Stimulated activated CD8-positive, alpha-beta memory T cell treated with anti-CD3 and anti-CD28 coated beads, Interleukin-4, amount 100 ng/mL, for 4 hours (primary cell): ENCODE data around the gene RER1.

Source experiments
- DNase-seq, 2 donors: peaks; one replicate each; pipeline ENCODE4 v3.0.0-alpha.2; 2020; ENCODE audit warnings: low read depth in 2 of 2, low spot score in 1 of 2

Gene RER1

DNA sequence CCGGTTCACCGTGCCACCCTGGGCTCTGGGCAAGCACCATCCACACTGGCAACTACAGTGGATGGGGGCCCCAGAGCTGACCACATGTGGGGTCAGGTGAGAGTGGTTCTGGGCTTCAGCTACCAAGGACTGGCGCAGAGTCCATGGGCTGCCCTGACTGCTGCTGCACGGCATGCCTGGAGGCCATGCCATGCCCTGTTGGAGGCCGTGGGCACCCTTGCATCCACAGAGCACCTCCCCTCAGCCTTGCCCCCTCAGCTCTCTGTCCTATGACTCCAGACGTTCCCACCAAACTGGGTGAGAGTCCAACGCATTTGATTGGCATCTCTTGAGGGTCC, 15.7 kb upstream of the RER1 start:
- DNase-seq, result no peak

DNA sequence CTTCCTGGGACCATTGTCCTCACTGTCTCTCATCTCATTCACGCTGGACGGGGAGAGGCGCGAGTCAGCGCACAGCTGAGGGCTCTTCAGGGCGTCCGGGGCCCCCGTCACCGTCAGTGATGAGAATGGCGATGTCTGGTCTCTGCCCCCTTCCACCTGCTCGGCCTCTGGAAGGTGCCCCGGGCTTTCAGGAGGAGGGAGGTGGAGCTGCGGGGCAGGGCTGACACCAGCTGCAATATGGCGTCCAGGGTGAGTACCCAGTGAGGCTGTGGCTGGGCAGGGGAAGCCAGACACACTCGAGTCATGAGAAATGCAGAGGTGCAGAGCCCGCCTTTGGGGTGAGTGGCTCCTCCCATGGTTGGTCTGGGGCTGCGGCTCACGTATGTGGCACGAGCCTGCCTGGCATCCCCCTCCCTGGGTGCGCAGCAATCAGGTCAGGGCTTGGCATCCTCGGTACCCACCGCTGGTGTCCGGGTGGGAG, 15.3 kb upstream of the RER1 start:
- DNase-seq, result no peak

DNA sequence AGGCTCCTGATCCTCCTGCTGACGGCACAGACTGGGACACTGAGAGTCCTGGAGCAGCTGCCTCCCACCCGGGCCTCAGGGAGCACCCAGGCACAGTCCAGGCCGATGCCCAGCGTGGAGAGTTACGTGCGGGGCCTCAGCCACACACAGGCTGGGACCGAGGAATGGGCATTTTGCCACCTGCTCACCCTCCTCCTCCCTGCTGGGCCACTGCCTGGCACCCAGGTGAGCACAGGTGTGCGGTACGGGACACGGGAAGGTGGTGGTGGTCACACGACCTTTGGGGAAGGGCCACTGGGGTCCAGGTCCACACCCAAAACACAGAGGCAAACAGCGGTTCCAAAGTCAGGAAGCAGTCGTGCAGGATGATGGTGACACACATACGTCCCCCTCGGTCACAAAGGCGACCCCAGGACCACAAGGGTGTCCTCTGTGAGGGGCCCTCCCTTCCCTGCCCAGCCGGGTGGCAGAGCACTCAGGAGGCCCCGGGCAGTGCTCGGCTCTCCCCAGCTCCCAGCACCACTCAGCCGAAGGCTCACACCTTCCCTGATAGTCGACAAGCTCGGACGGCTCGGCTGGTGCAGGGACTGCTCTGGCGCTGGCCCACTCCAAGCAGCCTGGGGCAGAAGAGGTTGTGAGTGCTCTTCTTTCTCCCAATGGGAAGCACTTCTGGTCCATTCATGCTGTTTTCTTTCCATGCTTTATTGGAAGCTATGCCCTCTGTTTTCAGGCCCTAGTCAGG, 14.5 kb upstream of the RER1 start:
- no peak for DNase-seq

DNA sequence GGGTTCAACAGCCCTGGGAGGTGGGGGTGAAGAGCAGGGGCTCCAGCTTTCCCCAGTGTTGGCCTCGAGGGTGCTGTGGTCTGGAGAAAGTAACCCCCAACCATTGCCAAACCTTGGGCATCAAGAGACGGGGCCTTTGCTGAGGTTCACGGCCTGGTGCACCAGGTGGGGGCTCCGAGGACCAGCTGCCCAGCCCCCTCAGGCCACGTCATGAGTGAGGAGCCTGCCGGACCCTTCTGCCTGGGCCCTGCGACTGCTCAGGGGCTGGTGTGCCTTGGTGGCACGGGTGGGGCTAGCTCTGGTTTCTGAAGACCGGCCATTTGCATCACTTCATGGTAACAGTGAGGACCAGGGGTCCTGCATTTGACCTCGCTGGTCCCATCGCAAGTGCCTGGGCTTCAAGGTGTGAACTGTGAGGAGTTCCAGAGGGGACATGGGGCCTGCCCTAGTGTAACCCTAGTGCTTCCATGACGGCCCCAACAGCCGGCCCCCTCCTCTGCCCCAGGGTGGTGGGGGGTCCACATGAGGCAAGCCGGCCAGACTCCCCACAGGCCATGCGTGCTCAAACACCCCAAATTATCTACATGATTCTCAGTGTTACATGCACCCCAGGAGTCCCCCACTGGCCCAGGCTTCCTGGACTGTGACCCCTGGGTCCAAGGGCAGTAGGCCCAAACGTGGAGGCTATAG, 13.7 kb upstream of the RER1 start:
- no peak for DNase-seq

DNA sequence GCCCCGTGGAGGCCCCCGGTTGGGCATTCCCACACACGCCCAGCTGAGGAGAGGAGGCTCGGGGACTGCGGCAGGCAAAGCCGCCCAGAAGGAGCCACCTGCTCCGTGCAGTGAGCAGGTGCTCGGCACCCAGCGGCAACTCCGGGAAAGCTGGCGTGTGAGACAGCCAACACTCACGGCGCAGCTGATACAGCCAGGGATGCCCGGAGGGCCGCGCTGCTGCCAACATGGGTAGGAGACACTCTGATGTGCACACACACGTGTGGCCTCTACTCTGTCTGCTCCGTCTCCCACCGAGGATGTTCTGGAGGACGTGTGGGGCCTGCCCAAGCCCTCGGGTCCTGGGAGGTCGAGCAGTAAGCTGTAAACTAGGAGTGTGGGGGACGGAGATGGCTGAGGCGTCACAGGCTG, 13.2 kb upstream of the RER1 start:
- no peak for DNase-seq

DNA sequence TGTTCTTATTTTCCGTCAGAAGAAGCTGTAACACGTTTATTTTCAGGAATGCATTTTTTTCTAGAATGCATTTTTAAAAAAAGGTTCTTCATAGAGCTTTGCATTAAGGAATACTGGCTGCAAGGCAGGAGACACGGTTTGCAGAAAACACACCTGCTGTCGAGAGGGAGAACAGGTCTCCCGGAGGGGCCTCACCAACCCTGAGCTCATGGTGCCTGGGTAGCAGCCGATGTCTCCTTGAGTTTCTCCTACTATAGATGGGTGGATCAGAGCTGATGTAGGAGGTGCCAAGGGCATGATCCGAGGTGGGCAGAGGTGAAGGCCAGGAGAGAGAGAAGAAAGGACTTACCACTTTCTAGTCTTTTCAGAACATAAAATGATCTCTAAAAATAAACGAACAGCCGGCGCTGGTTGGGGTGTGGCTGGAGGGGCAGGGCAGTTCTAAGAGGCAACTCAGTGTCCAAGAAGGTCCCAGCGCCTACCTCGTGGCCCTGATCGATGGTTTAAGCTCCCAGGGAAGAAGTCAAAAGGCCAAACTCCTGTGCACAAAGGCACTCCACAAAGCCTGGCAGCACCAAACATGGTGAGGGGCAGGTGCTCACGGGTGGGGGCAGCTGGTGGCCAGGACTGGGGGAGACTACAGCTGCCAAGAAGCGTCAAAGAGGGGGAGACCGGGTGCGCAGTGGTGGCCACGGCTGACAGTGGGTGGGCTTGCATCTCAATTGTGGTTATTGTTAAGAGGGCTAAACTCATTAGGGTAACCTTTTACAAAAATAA, 12.5 kb upstream of the RER1 start:
- no peak for DNase-seq

DNA sequence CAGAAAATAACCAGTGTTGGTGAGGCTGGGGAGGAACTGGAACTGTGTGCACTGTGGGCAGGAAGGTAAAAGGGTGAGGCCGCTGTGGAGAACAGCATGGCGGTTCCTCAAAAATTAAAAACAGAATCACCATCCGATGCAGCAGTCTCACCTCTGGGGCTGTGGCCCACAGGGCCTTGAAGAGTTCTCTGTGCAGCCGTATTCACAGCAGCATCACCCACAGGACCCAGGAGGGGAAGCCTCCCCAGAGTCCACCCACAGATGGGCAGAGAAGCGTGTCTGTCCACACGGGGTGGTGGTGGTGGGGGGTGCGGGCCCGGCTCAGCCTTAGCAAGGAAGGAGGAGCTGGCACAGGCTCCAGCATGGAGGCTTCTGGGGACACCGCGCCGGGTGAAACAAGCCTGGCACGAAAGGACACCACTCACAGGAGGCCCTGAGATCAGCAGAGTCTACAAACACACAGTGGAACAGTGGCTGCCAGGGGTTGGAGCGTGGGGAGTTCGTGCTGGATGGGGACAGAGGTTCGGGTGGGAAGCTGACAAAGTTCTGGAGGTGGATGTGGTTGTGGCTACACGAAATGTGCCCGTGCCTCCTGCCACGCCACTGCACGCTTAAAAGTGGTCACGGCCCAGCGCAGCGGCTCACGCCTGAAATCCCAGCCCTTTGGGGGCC, 11.8 kb upstream of the RER1 start:
- DNase-seq, result no peak

DNA sequence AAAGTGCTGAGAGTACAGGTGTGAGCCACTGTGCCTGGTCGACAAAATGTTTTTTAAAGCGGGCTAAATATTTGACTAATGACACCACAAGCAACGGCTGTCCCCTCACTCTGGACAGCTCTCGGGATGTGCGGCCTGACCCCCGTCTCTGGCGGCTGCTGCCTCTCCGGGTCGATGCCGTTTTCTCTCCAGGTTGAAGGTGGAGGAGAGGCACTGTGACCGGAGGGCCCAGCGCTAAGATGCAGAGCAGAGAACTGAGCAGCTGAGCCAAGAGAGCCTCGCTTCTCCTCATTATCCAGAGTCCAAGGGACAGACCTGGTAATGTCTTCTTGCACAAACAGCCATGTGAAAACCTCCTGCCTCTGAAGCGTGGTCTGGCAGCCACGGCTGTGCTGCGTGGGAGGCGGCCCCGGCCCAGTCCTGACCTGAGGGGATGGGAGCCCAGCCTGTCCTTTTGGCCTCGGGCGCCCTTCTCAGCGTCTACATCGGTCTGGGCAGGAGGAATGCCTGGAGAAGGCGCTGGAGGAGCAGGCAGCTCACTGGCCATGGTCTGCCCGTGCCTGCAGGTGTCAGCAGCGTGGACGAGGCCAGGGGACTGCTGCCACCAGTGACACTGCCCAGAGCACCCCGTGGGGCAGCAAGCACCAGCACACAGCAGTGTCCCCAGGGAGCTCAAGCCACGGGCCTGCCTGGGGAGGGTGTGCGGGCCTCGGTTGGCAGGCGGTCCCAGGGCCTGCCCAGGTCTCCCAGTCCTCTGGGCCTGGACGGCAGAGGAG, 10.6 kb upstream of the RER1 start:
- no peak for DNase-seq

DNA sequence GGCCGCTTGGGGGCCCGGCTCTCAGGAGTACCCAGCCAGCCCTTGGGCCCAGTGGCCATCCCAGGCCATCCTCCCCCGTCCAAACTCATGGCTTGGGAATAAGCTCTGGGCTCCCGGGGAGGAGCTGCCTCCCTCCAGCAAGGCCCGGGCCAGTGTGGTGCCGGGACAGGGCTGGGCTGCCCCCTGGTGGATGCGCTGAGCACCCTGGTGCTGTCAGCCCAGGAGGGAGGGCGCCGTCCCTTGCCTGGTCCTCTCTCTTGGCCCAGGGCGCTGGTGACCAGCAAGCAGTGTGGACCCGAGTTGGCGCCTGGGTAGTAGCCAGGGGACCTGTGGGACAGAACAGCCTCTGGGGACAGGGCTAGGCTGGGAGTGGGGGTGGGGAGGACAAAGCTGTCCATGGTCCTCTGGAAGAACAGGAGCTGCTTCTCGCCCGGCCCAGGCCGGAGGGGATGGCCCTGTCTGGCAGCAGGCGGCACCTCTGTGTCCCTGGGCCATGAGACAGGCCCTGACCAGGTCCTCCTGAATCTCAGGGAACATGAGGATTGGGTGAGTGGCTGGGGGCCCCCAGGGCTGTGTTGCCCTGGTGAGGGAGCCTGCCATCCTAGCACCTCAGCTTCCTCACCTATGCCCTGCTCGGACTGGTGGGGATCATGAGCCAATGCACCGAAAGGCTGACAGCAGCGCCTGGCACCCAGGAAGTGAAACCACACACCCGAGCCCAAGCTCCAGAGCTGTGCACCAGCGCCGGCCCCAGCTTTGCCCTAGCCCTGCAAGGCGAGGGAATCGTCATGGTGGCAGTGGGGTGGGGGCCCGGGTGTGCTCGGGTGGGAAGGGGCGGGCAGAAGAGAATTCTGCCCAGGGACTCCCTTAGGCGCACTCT, 9.7 kb upstream of the RER1 start:
- DNase-seq, result peak; percentile 34 to 48

DNA sequence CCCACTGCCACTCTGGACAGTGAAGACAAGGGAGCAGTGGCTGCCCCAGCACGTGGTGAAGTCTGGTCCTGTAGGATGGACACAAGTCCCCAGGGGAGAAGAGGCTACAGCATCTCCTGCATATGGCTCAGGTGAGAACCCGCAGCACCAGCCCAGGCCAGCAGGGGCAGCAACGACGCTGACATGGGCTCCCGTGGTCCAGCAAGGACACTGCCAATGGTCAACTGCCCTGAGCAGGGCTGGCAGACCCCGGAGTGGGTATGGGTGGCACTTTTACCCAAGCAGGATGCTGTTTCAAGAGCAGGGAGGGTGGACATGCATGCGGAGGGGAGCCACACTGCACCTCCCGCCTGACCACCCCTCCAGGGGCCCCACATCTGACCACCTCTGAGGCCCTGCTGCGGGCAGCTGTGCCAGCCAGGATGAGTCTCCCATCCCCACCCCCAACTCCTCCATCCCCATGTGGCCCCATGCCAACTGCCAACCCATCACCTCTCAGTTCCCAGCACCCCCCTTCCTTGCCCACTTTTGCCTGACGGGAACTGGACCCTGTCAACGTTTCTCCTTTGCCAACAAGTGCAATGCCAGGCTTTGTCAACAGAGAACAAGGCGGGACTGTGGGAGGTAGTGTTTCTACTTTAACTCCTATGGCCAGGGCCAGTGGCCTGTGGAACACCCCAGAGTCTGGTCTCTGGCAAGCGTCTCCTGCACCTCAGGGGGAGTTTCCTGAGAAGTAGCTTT, 8.8 kb upstream of the RER1 start:
- no peak for DNase-seq

DNA sequence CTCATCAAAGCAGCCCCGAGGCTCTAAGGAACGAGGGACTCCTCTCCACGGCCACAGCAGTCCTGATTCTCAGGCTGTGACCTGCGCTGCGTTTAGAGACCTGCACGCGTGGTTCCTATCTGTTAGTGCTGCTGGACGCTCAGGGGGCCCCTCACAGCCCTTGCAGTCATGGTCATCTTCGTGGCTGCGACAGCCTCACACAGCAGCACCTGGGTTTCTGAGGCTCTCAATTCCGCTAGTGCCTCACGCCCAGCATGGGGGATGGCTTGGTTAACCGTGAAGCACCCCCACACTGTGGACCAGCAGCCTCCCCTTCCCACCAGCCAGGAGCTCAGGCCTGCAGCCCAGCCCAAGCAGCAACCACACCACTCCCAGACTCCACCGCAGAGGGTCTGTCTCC, 8.1 kb upstream of the RER1 start:
- no peak for DNase-seq

DNA sequence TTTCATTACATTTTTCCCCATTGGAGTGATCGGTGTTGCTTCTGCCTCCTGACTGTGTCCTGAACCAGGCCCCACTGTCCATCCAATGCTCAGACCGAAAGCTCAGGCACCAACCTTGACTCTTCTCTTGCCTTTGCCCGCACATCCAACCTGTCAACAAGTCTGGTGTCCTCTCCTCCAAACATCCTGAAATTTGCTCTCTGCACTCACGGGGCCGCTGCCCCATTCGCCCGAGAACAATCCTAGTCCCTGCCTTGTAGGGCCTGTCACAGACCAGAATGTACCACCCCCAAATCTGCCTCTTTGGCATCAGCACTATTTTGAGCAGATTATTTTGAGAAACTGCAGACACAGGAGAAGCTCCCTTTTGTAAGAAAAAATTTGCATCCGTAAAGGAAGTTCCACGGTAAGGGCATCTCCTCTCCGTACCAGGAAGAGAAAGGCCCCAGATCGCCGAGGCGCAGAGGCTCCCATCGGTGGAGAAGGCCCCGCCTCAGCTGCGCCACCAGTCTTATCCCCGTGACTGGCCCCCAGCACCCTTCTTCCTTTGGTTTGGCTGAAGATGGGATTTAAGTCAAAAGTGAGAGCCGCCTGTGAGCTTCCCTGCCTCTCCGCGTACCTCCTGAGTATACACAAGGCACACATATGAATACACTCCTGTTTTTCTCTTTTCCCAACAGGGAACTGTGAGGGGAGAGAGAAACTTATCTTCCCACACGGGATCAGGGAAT, 7.3 kb upstream of the RER1 start:
- DNase-seq, result no peak

DNA sequence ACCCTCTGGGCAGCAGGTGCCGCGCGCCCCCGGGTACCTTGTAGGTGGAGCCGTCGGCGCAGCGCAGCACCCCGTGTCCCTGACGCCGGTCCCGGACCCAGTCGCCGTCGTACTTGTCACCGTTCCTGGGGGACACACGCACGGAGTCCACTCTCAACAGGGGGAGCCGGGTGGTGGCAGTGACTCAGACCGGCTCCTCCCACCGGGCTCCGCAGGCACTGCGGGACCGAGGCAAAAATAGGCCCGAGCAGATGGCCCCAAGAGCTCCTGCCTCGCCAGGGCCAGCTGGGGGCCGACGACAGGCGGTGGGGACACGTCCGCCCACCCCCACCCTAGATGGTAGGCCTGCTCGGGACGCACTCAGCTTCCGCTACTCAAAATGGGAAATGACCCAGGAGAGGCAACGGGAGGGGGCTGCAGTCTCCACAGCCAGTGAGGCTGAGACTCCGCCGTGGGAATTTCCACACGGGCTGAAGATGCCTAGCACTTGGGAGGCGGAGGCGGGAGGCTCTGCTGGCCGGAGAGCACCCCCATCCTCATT, 6.6 kb upstream of the RER1 start:
- no peak for DNase-seq

DNA sequence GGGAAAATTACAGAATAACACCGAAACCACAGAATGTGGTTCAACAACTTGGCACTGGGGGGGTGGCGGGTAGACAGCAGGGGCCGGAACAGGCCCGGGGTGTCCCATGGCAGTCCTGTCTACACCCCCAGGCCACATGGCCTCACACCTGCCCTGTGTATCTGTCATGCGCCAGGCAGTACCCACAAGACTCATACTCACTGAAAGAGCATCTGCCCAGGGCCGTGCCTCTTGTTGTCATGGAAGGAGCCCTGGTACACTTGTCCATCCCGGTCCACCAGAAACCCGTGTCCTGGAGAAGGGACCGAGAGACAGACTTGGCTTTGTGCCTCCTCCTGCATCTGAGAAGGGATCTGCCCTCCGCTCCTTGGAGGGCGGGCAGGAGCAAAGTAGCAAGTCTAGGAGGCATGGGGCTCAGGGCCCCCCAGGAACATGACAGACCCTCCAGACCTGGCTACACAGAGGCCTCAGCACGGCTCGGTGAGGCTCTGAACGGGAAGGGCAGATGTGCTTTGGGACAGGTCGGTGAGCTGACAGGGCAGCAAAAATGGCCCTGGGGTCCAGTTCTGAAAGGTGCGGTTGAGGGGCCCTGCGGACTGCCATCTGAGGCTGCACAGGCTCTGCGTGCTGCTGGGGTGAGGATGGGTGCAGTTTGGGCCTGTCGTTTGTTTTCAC, 5.9 kb upstream of the RER1 start:
- DNase-seq, result no peak

DNA sequence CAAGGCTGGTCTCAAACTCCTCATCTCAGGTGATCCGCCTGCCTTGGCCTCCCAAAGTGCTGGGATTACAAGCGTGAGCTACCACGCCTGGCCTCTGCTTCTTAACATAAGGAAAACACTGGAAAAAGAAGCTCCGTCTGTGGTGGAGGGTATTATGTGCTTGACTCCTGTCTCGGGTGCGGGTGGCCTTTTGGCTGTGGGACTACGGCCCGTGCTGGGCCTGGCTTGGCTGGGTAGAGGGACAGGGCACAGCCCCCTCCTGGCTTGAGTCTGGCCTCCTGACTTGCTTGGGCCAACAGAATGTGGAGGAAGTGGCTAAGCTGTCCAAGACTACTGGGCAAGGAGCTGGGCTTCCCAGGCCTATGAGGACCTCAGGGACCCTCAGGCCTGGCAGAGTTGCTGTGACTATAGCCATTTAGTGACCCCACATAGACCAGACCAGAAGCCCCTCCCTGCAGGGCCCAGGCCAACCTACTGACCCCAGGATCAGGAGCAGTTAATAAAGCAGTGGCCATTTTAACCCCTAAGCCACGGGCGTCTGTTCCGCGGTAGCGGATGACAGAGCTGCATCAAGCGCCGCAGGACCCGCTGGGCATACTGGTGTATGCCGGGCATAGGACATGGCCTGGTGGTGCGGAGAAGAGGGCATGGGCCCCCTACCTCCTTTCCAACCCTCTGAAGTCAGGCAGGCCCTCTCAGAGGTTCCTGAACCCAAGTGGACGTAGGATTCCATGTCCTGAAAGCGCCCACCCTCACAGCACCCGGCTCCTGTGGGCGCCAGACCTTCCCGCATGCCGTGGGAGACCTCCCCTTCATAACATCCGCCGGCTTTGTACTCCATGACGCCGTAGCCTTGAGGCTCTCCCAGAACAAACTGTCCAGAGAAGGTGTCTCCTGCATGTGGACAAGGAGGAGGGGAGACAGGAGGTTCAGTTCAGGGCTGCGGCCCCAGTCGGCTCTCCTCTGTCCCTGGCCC, 4.7 kb upstream of the RER1 start:
- DNase-seq, result no peak
